Measurements from ENCODE around the gene STOM. TPM values are rescaled to one million over a fixed set of nuclear protein-coding genes. Genes with fewer than 3 reads are reported as not detected.

Gene STOM
- total RNA-seq, 1 experiment from 2014 or later: 22.4 TPM

DNA sequence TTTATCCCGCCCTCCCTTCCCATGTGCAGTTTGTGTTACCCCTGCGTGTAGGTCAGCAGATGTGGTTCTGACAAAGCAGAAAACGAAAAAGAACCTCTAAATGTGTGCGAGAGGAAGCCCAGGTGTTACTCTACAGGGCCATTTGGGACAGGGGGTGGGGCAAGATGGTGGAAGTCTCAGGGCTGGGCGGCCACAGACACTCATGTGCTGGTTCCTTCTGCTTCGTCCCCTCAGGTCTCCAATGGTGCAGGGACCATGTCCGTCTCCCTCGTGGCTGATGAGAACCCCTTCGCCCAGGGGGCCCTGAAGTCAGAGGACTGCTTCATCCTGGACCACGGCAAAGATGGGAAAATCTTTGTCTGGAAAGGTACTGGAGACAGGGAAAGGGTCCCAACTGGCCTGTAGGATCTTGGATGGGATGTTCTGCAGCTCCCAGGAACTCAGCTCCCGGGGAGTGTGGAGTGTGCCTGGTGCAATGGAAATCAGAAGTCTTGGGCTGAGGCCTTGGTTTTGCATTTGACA is 53.1 kb downstream of the STOM start:
- intact Hi-C loops (cut with micrococcal nuclease): no loop called here
- Histone ChIP-seq H3K79me2 (ENCODE audit: insufficient read depth, low read length) (no peaks in the 10 kb centered on the region), H4K20me1 (ENCODE audit: insufficient read depth) (no peaks in the 10 kb centered on the region), H3K27me3 (ENCODE audit: insufficient read depth, low read length) (no peaks in the 10 kb centered on the region), H3K9ac (ENCODE audit: low read length) (no peak overlapping the region), H3K4me2 (ENCODE audit: low read length) (no peak overlapping the region), H3K4me3 (replicated peaks in 1 of 2; ENCODE audit: low read depth in 1 of 2, low read length in 2 of 2) (no peak overlapping the region), H3K4me1 (ENCODE audit: control insufficient read depth in 1 of 2, insufficient read depth in 2 of 2, low read length in 2 of 2) (peaks cover 12 to 22% of the 10 kb centered on the region in 2 experiments), H3K9me3 (ENCODE audit: control insufficient read depth in 1 of 2, insufficient read depth in 1 of 2, low read depth in 1 of 2, low read length in 2 of 2) (no peaks in the 10 kb centered on the region), H3K36me3 (ENCODE audit: control insufficient read depth in 1 of 2, insufficient read depth in 2 of 2, low read length in 2 of 2) (peaks cover 5 to 6% of the 10 kb centered on the region in 2 experiments; a peak in 1 of 4 replicates), H3K27ac (ENCODE audit: low read depth, low read length) (no peak overlapping the region), H2AFZ (ENCODE audit: low read depth, low read length, poor library complexity, severe bottlenecking) (no peak overlapping the region), H3K9me2 (ENCODE audit: insufficient read depth) (no peaks in the 10 kb centered on the region)
- no TSS peak for BruUV-seq (replicated peaks)
- DNase-seq (ENCODE audit: low read depth, low spot score) (no peak), ATAC-seq (no peak)
- ChIA-PET POLR2A (no interaction called here), RAD21 (ENCODE audit: low non-redundant PET in 1 of 2, low total read pairs in 2 of 2, uncharacterized antibody in 2 of 2, unreplicated experiment in 2 of 2) (interaction anchor here in 1 of 2 experiments (0.7 kb wide), 1 partner anchor 82 kb away, joined by 3 read pairs; no protein-coding TSS in a partner anchor), CTCF (interaction anchor here (1.0 to 2.0 kb wide), 3 partner anchors 38 to 82 kb away, joined by 3 to 7 read pairs (median 3); no protein-coding TSS in a partner anchor)
- TF ChIP-seq FOSL1 (IDR thresholded peaks at IDR 0.05; ENCODE audit: low read depth) (no peak), SIN3A (IDR thresholded peaks at IDR 0.05; ENCODE audit: low read depth) (no peak), YY1 (IDR thresholded peaks at IDR 0.05; ENCODE audit: extremely low read depth, insufficient replicate concordance, low read depth, low read length) (no peak), CEBPB (IDR thresholded peaks at IDR 0.05; ENCODE audit: low read depth) (no peak), TCF7L2 (IDR thresholded peaks at IDR 0.05; ENCODE audit: borderline replicate concordance, extremely low read depth, insufficient read depth, insufficient read length) (no peak), ZNF274 (IDR thresholded peaks at IDR 0.05; ENCODE audit: low read depth, low read length) (no peak), POLR2AphosphoS5 (IDR thresholded peaks at IDR 0.05; ENCODE audit: low read depth, low read length) (no peak), CBX3 (IDR thresholded peaks at IDR 0.05; ENCODE audit: low read depth) (no peak)
- TF ChIP-seq, protein P1, sequence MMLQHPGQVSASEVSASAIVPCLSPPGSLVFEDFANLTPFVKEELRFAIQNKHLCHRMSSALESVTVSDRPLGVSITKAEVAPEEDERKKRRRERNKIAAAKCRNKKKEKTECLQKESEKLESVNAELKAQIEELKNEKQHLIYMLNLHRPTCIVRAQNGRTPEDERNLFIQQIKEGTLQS (IDR thresholded peaks at IDR 0.05): no peak

DNA sequence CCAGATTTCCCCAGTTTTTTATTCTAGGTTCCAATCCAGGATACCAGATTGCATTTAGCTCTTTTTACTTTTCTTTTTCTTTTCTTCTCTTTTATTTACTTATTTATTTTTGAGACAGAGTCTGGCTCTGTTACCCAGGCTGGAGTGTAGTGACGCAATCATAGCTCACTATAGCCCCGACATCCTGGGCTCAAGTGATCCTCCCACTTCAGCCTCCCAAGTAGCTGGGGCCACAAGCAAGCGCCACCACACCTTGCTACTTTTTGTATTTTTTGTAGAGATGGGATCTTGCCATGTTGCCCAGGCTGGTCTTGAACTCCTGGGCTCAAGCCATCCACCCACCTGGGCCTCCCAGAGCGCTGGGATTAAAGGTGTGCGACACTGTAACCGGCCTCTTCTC is 53.7 kb downstream of the STOM start:
- intact Hi-C loops (cut with micrococcal nuclease): no loop called here
- Histone ChIP-seq H3K36me3 (ENCODE audit: control insufficient read depth in 1 of 2, insufficient read depth in 2 of 2, low read length in 2 of 2) (peaks cover 6 to 10% of the 10 kb centered on the region in 2 experiments; a peak in 2 of 4 replicates), H3K27ac (ENCODE audit: low read depth, low read length) (no peak overlapping the region), H3K9me3 (ENCODE audit: control insufficient read depth in 1 of 2, insufficient read depth in 1 of 2, low read depth in 1 of 2, low read length in 2 of 2) (no peaks in the 10 kb centered on the region), H3K79me2 (ENCODE audit: insufficient read depth, low read length) (no peaks in the 10 kb centered on the region), H4K20me1 (ENCODE audit: insufficient read depth) (no peaks in the 10 kb centered on the region), H3K4me2 (ENCODE audit: low read length) (no peak overlapping the region), H3K9ac (ENCODE audit: low read length) (no peak overlapping the region), H3K27me3 (ENCODE audit: insufficient read depth, low read length) (no peaks in the 10 kb centered on the region), H2AFZ (ENCODE audit: low read depth, low read length, poor library complexity, severe bottlenecking) (no peak overlapping the region), H3K4me3 (replicated peaks in 1 of 2; ENCODE audit: low read depth in 1 of 2, low read length in 2 of 2) (no peak overlapping the region), H3K4me1 (ENCODE audit: control insufficient read depth in 1 of 2, insufficient read depth in 2 of 2, low read length in 2 of 2) (peaks cover 7 to 18% of the 10 kb centered on the region in 2 experiments; a peak in 3 of 4 replicates), H3K9me2 (ENCODE audit: insufficient read depth) (no peaks in the 10 kb centered on the region)
- ChIA-PET CTCF (interaction anchor here (0.8 to 2.0 kb wide), 3 partner anchors 29 to 83 kb away, joined by 3 to 7 read pairs (median 3); no protein-coding TSS in a partner anchor), POLR2A (no interaction called here), RAD21 (ENCODE audit: low non-redundant PET in 1 of 2, low total read pairs in 2 of 2, uncharacterized antibody in 2 of 2, unreplicated experiment in 2 of 2) (no interaction called here)
- BruUV-seq (replicated peaks): no TSS peak
- TF ChIP-seq TCF7L2 (IDR thresholded peaks at IDR 0.05; ENCODE audit: borderline replicate concordance, extremely low read depth, insufficient read depth, insufficient read length) (no peak), POLR2A (IDR thresholded peaks at IDR 0.05; ENCODE audit: borderline replicate concordance, extremely low read depth, insufficient read depth, insufficient read length) (no peak), SP1 (IDR thresholded peaks at IDR 0.05; ENCODE audit: low read depth) (no peak), EGR1 (IDR thresholded peaks at IDR 0.05; ENCODE audit: low read depth) (no peak), RAD21 (IDR thresholded peaks at IDR 0.05; ENCODE audit: low read depth) (no peak), CBX3 (IDR thresholded peaks at IDR 0.05; ENCODE audit: low read depth) (no peak)
- TF ChIP-seq, protein P2, sequence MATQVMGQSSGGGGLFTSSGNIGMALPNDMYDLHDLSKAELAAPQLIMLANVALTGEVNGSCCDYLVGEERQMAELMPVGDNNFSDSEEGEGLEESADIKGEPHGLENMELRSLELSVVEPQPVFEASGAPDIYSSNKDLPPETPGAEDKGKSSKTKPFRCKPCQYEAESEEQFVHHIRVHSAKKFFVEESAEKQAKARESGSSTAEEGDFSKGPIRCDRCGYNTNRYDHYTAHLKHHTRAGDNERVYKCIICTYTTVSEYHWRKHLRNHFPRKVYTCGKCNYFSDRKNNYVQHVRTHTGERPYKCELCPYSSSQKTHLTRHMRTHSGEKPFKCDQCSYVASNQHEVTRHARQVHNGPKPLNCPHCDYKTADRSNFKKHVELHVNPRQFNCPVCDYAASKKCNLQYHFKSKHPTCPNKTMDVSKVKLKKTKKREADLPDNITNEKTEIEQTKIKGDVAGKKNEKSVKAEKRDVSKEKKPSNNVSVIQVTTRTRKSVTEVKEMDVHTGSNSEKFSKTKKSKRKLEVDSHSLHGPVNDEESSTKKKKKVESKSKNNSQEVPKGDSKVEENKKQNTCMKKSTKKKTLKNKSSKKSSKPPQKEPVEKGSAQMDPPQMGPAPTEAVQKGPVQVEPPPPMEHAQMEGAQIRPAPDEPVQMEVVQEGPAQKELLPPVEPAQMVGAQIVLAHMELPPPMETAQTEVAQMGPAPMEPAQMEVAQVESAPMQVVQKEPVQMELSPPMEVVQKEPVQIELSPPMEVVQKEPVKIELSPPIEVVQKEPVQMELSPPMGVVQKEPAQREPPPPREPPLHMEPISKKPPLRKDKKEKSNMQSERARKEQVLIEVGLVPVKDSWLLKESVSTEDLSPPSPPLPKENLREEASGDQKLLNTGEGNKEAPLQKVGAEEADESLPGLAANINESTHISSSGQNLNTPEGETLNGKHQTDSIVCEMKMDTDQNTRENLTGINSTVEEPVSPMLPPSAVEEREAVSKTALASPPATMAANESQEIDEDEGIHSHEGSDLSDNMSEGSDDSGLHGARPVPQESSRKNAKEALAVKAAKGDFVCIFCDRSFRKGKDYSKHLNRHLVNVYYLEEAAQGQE (IDR thresholded peaks at IDR 0.05; ENCODE audit: low read depth): no peak
- TF ChIP-seq, protein P3, sequence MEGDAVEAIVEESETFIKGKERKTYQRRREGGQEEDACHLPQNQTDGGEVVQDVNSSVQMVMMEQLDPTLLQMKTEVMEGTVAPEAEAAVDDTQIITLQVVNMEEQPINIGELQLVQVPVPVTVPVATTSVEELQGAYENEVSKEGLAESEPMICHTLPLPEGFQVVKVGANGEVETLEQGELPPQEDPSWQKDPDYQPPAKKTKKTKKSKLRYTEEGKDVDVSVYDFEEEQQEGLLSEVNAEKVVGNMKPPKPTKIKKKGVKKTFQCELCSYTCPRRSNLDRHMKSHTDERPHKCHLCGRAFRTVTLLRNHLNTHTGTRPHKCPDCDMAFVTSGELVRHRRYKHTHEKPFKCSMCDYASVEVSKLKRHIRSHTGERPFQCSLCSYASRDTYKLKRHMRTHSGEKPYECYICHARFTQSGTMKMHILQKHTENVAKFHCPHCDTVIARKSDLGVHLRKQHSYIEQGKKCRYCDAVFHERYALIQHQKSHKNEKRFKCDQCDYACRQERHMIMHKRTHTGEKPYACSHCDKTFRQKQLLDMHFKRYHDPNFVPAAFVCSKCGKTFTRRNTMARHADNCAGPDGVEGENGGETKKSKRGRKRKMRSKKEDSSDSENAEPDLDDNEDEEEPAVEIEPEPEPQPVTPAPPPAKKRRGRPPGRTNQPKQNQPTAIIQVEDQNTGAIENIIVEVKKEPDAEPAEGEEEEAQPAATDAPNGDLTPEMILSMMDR (IDR thresholded peaks at IDR 0.05 in 2 of 3, conservative IDR thresholded peaks at IDR 0.05 in 1 of 3; ENCODE audit: borderline replicate concordance in 1 of 3, insufficient read depth in 1 of 3, low read depth in 2 of 3, low read length in 2 of 3): no peak
- DNase-seq (ENCODE audit: low read depth, low spot score) (no peak), ATAC-seq (no peak)

All from HCT116 (cell line).